A549 treated with CpdA at 1 μM for 4 hours (cell line): ENCODE data around the gene PTPMT1. TPM values are rescaled to one million over a fixed set of nuclear protein-coding genes. Genes with fewer than 3 reads are reported as not detected.

Experiments used
- total RNA-seq: library from RNA; stranded (reverse); fragments of 200-300 nt; extraction: Qiagen RNA extraction; gene quantifications from 5 replicates; pipeline ENCODE4 v1.2.3, GENCODE V29; 2022; ENCODE audit warnings: low read depth

PTPMT1 gene, protein sequence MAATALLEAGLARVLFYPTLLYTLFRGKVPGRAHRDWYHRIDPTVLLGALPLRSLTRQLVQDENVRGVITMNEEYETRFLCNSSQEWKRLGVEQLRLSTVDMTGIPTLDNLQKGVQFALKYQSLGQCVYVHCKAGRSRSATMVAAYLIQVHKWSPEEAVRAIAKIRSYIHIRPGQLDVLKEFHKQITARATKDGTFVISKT
- 55.9 to 79.3 TPM (median 74.3 TPM) in 5 replicates for total RNA-seq

DNA sequence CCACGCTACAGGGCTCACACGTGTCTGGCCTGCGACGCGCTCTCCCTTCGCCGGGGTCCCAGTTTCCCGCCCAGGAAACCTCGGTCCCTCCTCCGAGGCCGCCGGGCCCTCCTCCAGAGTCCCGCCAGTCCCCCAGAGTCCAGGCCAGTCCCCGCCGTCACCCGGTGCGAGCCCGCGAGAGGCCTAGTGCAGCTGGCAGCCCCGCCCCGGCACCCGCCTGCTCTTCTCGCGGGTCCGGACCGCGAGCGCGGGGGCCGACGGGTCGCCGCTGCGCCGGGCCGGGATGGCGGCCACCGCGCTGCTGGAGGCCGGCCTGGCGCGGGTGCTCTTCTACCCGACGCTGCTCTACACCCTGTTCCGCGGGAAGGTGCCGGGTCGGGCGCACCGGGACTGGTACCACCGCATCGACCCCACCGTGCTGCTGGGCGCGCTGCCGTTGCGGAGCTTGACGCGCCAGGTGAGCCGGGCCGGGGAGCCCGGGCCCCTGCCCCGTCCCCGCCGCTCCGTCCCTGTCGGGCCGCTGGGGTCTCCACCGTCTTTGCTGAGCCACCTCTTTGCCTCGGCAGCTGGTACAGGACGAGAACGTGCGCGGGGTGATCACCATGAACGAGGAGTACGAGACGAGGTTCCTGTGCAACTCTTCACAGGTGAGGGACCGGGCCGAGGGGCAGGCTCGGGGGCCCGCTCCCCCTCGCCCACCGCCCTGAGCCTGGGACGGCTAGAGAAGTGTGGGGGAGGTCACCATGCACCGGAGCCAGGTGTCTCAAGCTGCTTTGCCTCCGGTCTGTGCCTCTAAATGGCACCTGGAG, at the start of gene PTPMT1:
PTPMT1 (plus strand) TSS at position 260 of the 809 bp plus-strand sequence; CDS start at position 284, 24 bp downstream.

DNA sequence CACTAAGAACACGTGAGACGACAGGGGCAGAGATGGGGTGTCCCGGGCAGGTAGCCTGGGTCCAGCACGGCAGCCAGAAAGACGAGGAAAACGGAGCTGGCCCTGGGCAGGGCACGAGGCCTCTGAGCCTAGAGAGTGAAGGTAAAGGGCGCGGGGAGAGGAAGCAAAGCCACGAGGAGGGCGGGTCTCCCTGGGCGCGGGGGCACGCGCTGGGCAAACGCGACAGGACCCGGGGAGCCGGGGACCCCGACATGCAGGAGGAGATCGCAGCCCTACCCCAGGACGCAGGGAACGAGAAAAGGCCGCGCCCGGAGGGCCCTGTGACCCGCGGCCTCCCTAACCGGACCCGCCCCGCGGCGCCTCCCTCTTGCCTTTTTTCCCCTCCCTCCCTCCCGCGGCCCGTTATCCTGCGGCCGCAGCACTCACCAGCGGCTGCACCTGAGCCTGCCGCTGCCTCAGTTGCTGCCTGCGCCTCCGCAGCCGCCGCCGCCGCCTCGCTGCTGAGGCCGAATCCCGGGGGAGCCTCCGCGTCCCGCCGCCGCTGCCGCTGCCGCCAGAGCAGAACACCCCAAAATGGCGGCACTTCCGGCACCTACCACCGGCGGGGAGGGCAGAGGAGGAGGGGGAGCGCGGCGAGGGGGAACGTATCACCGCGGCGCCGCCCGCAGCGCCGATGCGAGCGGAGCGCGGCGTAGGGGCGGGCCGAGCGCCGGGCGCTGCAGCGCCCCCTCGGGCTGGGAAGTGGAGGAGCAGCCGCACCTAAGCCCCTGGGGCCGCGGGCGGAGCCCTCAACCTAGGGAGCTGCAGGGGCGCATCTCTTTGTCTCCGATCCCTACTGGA, 12.6 kb upstream of the PTPMT1 start, which contains the start of gene CELF1:
CELF1 (minus strand) TSS at position 567 of the 840 bp plus-strand sequence. CDS start 53,609 bp downstream, outside the sequence.

DNA sequence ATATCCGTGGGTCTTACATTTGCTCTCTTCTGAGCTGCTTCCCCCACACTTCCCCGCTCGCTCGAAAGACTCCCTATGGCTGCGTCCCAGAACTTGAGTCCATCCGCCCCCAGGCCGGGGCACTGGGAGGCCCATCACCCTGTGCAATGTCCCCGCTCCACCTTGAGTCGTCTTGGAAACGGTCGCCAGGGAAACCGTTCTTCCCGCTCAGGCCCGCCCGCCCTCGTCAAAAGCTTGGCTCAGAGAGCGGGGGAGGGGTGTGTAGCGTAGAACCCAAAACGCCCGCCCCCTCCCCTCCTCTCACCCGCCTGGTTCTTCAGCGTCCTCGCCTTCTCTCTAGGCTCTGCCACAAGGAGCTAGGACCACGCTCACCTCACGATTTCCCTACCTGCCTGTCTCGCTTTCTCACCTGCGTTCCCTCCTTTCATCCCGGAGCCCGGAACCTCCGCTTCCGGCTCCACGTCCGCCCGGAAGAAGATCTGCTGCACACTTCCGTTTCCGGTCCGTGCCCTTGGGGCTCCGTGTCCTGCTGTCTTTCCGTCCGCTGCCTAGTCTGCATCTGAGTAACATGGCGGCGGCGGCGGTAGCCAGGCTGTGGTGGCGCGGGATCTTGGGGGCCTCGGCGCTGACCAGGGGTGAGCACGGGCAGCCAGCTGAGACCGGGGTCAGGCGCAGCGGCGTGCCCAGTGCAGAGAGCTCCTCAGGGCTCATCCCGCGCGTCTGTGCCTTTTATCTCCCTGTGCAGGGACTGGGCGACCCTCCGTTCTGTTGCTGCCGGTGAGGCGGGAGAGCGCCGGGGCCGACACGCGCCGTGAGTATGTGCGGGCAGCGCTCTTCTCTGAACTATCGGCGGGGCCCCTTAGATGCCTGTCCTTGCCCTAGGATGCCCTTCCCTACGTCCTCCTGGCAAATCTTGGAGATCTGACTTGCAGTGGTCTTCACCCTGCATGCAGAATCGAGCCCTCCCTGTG, 13.4 kb downstream of the PTPMT1 start, which contains the start of the genes KBTBD4 and NDUFS3:
KBTBD4 (minus strand) TSS at position 447 of the 971 bp plus-strand sequence; CDS start at position 428, 19 bp downstream.
NDUFS3 (plus strand) TSS at position 551 of the 971 bp plus-strand sequence; CDS start at position 569, 18 bp downstream.

DNA sequence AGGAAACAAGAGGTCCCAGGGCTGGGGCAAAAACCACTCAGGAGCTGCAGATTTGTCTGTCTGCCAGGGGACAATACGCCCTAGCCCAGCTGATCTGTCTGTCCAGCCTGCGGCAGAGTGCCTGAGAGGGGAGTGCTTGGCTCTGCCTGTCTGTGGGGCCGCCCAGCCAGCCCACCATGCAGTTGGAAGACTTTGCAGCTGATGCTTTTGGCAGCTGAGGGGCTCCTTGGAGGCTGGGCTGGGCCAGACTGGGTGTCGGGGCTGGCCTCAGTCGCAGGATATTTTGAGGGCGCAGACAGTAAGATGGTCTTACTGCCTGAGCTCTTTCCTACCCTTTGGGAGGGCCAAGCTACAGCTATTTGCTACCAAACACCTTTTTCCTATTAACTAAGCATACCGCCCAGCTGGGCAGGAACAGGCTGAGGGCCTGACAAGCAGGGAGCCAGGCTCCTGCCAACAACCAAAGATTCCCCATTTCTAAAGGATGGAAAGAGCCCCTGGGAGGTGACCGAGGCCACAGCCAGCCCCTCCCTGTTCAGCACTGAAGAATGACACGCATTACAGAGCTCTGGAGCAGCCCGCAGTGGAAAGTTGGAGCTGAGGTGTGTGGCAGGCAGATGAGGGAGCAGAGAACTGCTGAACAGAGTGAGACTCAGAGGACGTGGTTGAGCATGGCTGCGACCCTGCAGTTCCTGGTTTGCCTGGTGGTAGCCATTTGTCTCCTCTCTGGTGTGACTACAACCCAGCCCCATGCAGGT, 20.9 kb downstream of the PTPMT1 start, which contains the start of gene FAM180B:
FAM180B (plus strand) TSS at position 581 of the 758 bp plus-strand sequence; CDS start at position 672, 91 bp downstream.

DNA sequence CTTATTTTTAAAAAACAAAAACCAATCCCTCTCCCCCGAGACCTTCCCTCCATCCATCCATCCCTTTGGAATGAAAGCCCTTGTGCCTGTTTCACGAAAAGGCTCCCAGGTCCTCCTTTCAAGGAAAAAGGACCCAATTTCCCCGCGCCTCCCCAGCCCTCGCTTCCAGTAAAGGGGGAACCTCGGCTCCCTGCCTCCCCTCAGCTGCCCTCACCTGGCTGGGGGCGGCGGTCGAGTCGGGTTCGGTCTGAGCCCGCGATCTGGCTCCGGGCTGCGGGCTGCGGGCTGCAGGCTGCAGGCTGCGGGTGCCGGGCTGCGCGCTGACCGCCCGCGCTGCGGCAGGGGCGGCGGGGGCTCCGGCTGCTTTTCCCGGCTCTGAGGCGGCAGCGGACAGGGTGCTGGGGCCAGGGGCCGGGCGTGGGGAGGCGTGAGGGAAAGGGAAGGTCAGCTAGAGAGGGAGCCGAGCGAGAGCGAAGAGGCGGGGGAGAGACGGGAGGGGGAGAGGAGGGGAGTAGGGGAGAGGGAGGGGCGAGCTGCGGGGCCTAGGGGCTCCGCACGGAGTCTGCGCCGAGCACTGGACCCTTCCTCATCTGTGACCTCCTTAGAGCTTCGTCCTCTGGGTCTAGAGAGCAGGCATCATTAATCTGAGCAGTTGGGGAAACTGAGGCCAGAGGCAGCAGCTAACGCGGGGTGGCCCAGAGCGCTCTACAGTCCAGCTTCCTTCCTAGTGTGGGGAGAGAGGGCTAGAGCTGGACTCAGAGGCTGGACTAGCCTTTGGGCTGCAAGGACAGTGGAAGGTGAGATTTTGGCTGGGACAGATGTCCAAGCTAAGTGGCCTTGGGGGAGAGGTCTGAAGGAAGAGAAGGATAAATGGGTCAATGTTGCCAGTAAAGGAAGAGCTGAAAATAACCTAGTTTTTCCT, 28.8 kb downstream of the PTPMT1 start, which contains the start of gene C1QTNF4:
C1QTNF4 (minus strand) TSS at position 478 of the 922 bp plus-strand sequence. CDS start 3,601 bp downstream, outside the sequence.

Other genes with a start within 250 kb of the PTPMT1 start
- gene MYBPC3, start 212.9 kb upstream of the PTPMT1 start, total RNA-seq: 0.05 to 0.06 TPM (median 0.05 TPM) in 4 of 5 replicates, not detected in the other
- 0.11 TPM in 1 of 5 replicates, not detected in the others for gene SPI1, start 187.1 kb upstream of the PTPMT1 start, total RNA-seq
- 40.7 to 54.0 TPM (median 50.3 TPM) in 5 replicates for gene SLC39A13, start 157.0 kb upstream of the PTPMT1 start, total RNA-seq
- gene PSMC3, start 139.2 kb upstream of the PTPMT1 start, total RNA-seq: 188 to 258 TPM (median 203 TPM) in 5 replicates
- gene RAPSN, start 116.5 kb upstream of the PTPMT1 start, total RNA-seq: 0.06 to 0.41 TPM (median 0.17 TPM) in 4 of 5 replicates, not detected in the other
- gene CELF1, start 12.5 kb upstream of the PTPMT1 start, total RNA-seq: 44.8 to 51.9 TPM (median 50.5 TPM) in 5 replicates
- 19.7 to 22.9 TPM (median 20.6 TPM) in 5 replicates for gene KBTBD4, start 13.4 kb downstream of the PTPMT1 start, total RNA-seq
- 94.0 to 141 TPM (median 137 TPM) in 5 replicates for gene NDUFS3, start 13.5 kb downstream of the PTPMT1 start, total RNA-seq
- 0.10 TPM in 1 of 5 replicates, not detected in the others for gene FAM180B, start 21.1 kb downstream of the PTPMT1 start, total RNA-seq
- gene C1QTNF4, start 28.8 kb downstream of the PTPMT1 start, total RNA-seq: 0.07 to 0.10 TPM (median 0.08 TPM) in 3 of 5 replicates, not detected in the others
- gene MTCH2, start 77.0 kb downstream of the PTPMT1 start, total RNA-seq: 101 to 150 TPM (median 138 TPM) in 5 replicates
- 0.51 to 1.8 TPM (median 1.3 TPM) in 5 replicates for gene AGBL2, start 149.8 kb downstream of the PTPMT1 start, total RNA-seq
- gene FNBP4, start 201.7 kb downstream of the PTPMT1 start, total RNA-seq: 46.3 to 68.3 TPM (median 52.4 TPM) in 5 replicates